Measurements from ENCODE around the gene NKAIN4.

NKAIN4 gene

DNA sequence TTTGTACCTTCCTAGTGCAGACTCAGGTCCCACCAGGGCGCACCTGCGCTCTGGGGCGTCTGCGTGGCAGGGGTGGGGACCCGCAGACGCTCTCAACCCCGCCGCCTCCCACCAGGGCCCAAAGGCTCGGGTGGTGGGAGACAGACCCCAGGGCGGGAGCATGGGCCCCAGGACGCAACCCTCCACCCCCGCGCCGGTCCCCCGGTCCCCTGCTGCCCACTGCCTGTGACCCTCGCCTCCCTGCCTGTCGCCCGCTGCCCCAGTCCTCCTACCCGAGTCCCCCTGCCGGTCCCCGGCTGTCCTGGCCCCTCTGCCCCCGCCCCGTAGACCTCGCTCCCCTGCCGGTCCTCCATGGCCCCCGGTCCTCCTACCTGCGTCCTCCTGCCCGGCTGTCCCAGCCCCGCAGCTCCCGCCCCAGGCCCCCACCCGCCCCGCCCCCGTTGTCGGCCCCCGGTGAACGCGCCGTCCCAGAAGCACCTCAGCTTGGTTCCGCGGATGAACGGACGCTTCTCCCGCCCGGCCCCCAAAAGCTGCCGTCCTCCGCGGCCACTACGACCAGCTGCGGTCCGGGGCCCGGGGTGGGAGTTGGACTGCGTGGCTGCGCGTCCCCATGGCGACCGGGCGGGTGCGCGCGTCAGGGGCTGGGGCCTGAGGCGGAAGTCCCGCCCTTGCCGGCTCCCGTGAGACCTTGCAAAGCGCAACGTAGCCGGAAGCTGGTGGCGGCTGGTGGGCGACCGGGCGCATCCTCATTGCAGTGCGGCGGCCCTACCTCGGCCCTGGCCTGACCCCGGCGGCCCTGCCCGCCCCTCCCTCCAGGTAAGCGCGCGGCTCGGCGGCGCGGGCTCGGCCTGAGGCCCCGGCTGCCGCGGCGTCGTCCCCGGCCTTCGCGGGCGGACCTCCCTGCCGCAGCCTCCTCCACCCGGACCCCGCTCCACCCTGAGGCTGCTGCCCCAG, 18.1 kb upstream of the NKAIN4 start, which contains the start of gene ARFGAP1:
Gene ARFGAP1, plus strand, starts transcription at position 709 of the 954 bp plus-strand sequence. CDS start 2,768 bp downstream, outside the sequence.
- TF ChIP-seq EZH2 (optimal IDR thresholded peaks at IDR 0.05; ENCODE audit: low read depth, low read length) (no peak), EZH2phosphoT487 (IDR thresholded peaks at IDR 0.05; ENCODE audit: low read length) (no peak)
- TF ChIP-seq, protein P1, sequence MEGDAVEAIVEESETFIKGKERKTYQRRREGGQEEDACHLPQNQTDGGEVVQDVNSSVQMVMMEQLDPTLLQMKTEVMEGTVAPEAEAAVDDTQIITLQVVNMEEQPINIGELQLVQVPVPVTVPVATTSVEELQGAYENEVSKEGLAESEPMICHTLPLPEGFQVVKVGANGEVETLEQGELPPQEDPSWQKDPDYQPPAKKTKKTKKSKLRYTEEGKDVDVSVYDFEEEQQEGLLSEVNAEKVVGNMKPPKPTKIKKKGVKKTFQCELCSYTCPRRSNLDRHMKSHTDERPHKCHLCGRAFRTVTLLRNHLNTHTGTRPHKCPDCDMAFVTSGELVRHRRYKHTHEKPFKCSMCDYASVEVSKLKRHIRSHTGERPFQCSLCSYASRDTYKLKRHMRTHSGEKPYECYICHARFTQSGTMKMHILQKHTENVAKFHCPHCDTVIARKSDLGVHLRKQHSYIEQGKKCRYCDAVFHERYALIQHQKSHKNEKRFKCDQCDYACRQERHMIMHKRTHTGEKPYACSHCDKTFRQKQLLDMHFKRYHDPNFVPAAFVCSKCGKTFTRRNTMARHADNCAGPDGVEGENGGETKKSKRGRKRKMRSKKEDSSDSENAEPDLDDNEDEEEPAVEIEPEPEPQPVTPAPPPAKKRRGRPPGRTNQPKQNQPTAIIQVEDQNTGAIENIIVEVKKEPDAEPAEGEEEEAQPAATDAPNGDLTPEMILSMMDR (IDR thresholded peaks at IDR 0.05; ENCODE audit: low read length) = no peak
- Histone ChIP-seq H3K79me2 (ENCODE audit: low read length) (peaks cover 45% of the 10 kb centered on the region), H3K4me3 (ENCODE audit: low read length) (peak within 1 kb of the TSS; percentile 67), H3K27ac (ENCODE audit: low read length) (no peak within 1 kb of the TSS), H4K20me1 (ENCODE audit: insufficient read depth, low read length) (peaks cover 4% of the 10 kb centered on the region; the same call in 1 of the 2 replicates), H3K4me1 (ENCODE audit: low read length) (0 out of 2 replicates have a peak, but pooled peaks cover 6% of the 10 kb centered on the region), H3K27me3 (replicated peaks; ENCODE audit: insufficient read depth, low read length) (peaks cover 22% of the 10 kb centered on the region), H3K9me2 (replicated peaks; ENCODE audit: insufficient read depth, low read length) (no peaks in the 10 kb centered on the region), H3F3A (ENCODE audit: insufficient read depth, low read length) (no peaks in the 10 kb centered on the region), H3K9me3 (replicated peaks; ENCODE audit: insufficient read depth, low read length) (no peaks in the 10 kb centered on the region), H3K36me3 (replicated peaks; ENCODE audit: insufficient read depth, low read length) (no peaks in the 10 kb centered on the region), H3K9ac (ENCODE audit: low read length) (peak within 1 kb of the TSS; percentile 70), H3K4me2 (ENCODE audit: low read depth, low read length) (peak within 1 kb of the TSS; percentile 87), H2AFZ (ENCODE audit: low read length) (peak within 1 kb of the TSS; percentile 58; the same call in 1 of the 2 replicates)
- peak; percentile 90 for DNase-seq

GRCh38 chr20:63270606-63271325, 16.5 kb upstream of the NKAIN4 start:
- Histone ChIP-seq H3K9me2 (replicated peaks; ENCODE audit: insufficient read depth, low read length) (no peaks in the 10 kb centered on the region), H2AFZ (ENCODE audit: low read length) (no peak overlapping the region), H3K27me3 (replicated peaks; ENCODE audit: insufficient read depth, low read length) (peaks cover 36% of the 10 kb centered on the region), H3K36me3 (replicated peaks; ENCODE audit: insufficient read depth, low read length) (no peaks in the 10 kb centered on the region), H3K9ac (ENCODE audit: low read length) (no peak overlapping the region), H3F3A (ENCODE audit: insufficient read depth, low read length) (no peaks in the 10 kb centered on the region), H3K27ac (ENCODE audit: low read length) (no peak overlapping the region), H3K4me2 (ENCODE audit: low read depth, low read length) (no peak overlapping the region), H3K9me3 (replicated peaks; ENCODE audit: insufficient read depth, low read length) (no peaks in the 10 kb centered on the region), H4K20me1 (ENCODE audit: insufficient read depth, low read length) (peaks cover 4% of the 10 kb centered on the region; the same call in 1 of the 2 replicates), H3K79me2 (ENCODE audit: low read length) (peaks cover 29% of the 10 kb centered on the region), H3K4me1 (ENCODE audit: low read length) (0 out of 2 replicates have a peak, but pooled peaks cover 6% of the 10 kb centered on the region), H3K4me3 (ENCODE audit: low read length) (no peak overlapping the region)
- TF ChIP-seq EZH2 (optimal IDR thresholded peaks at IDR 0.05; ENCODE audit: low read depth, low read length) (no peak), EZH2phosphoT487 (IDR thresholded peaks at IDR 0.05; ENCODE audit: low read length) (no peak)
- no peak for DNase-seq

DNA sequence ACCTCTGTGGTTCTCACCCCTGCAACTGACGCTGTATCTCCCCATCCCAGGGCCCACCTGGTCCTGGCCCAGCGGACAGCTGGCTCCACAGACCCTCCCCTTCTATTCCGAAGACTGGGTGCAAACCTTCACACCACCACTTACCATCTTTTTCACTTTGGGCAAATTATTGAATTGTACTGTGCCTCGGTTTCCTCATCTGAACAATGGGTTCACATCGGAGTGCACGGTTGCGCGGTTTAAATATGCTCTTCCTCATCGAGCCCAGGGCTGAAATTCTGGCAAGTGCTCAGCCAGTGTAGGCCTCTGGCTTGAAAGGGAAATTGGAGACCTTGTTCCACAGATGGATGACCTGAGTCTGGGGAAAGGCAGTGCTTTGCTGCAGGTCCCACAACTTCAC, 15.5 kb upstream of the NKAIN4 start:
- H3K9ac ChIP-seq (ENCODE audit: low read length) = no peak overlapping the region
- 0 out of 2 replicates have a peak, but pooled peaks cover 6% of the 10 kb centered on the region for H3K4me1 ChIP-seq (ENCODE audit: low read length)
- no peaks in the 10 kb centered on the region for H3F3A ChIP-seq (ENCODE audit: insufficient read depth, low read length)
- no peaks in the 10 kb centered on the region for H3K36me3 ChIP-seq (replicated peaks; ENCODE audit: insufficient read depth, low read length)
- H3K4me3 ChIP-seq (ENCODE audit: low read length) = no peak overlapping the region
- no peaks in the 10 kb centered on the region for H3K9me3 ChIP-seq (replicated peaks; ENCODE audit: insufficient read depth, low read length)
- no peak overlapping the region for H2AFZ ChIP-seq (ENCODE audit: low read length)
- H3K27me3 ChIP-seq (replicated peaks; ENCODE audit: insufficient read depth, low read length) = peaks cover 46% of the 10 kb centered on the region
- H4K20me1 ChIP-seq (ENCODE audit: insufficient read depth, low read length) = peaks cover 4% of the 10 kb centered on the region; the same call in 1 of the 2 replicates
- TF ChIP-seq EZH2phosphoT487 (IDR thresholded peaks at IDR 0.05; ENCODE audit: low read length) (no peak), EZH2 (optimal IDR thresholded peaks at IDR 0.05; ENCODE audit: low read depth, low read length) (no peak)
- TF ChIP-seq, protein P1 (IDR thresholded peaks at IDR 0.05; ENCODE audit: low read length) = no peak
- peaks cover 19% of the 10 kb centered on the region for H3K79me2 ChIP-seq (ENCODE audit: low read length)
- H3K4me2 ChIP-seq (ENCODE audit: low read depth, low read length) = no peak overlapping the region
- DNase-seq = no peak
- no peak overlapping the region for H3K27ac ChIP-seq (ENCODE audit: low read length)
- no peaks in the 10 kb centered on the region for H3K9me2 ChIP-seq (replicated peaks; ENCODE audit: insufficient read depth, low read length)
